ENCODE results near the gene IFFO2.

DNA sequence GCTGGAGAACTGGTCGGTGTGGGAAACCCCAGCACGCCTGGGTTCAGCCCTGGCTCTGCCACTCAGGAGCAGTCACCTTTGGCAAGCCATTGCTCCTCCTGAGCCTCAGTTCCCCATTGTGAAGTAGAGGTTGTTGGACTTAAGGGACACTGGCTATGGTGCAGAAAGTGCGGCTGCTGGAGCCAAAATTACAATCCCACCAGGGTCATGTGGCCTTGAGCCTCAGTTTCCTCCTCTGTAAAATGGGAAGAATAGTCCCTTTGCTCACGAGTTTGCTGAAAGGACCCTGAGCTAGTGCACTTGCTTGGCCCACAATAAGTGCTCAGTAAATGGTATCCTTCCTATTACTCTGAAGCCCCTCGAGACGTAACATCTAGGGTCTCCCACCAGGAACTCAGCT is 82.4 kb downstream of the IFFO2 start:
- TF ChIP-seq CTCF (IDR thresholded peaks at IDR 0.05; ENCODE audit: insufficient read depth, low read depth, low read length) (no peak), EZH2 (IDR thresholded peaks at IDR 0.05; ENCODE audit: insufficient read depth, low read length) (no peak)

Measured in astrocyte (in vitro differentiated cells and primary cell).